RCC 7860 (cell line): Measurements from ENCODE around the gene PLEKHA7.

Experiments used
- DNase-seq: peaks from one replicate; pipeline ENCODE4 v3.0.0-alpha.2; 2015; ENCODE audit warnings: low spot score
- FAIRE-seq: peaks from 2 replicates; lab custom pipeline; 2012; peaks lifted over from hg19 to GRCh38; lab: Jason Lieb, UNC

Gene PLEKHA7

GRCh38 chr11:16854979-16855378 is 159.2 kb downstream of the PLEKHA7 start:
- FAIRE-seq = no peak
- DNase-seq = no peak

DNA sequence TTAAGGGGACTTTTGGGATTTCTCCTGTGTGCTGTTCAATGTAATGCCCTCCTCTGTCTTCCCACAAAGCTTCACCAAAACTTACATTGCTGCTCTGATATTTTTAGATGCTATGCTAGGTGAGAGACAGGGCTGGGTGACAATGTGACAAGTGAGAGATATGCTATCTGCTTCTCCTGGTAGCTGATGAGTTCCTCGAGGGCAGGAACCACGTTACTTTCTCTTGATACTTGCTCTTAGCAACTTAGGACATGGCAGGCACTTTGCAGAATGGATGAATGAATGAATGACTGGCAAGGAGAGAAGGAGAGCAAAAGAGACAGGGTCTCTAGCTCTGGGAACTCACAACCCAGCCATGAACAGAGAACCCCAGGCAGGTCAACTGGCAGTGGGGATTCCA is 160.4 kb downstream of the PLEKHA7 start:
- DNase-seq (no peak), FAIRE-seq (no peak)

DNA sequence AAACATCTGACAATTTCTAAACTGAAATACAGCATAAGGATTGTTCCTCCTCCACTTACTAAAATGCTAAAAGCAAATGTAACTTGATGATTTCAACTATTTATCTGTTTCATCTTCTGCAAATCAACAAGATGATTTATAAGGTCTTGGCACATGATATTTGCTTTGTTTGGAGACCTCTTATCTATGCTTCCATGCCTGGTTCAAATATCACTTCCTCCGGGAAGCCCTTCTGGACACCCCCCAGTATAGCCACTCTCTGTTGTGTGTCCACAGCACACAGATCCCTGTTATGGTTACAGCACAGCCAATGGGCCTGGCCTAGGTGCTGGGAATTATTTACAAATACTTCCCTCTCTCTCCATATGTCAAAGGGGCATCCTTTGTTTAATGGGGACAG is 160.9 kb downstream of the PLEKHA7 start:
- DNase-seq (no peak), FAIRE-seq (no peak)

GRCh38 chr11:16846305-16846704 is 167.9 kb downstream of the PLEKHA7 start:
- FAIRE-seq = no peak
- DNase-seq = no peak

DNA sequence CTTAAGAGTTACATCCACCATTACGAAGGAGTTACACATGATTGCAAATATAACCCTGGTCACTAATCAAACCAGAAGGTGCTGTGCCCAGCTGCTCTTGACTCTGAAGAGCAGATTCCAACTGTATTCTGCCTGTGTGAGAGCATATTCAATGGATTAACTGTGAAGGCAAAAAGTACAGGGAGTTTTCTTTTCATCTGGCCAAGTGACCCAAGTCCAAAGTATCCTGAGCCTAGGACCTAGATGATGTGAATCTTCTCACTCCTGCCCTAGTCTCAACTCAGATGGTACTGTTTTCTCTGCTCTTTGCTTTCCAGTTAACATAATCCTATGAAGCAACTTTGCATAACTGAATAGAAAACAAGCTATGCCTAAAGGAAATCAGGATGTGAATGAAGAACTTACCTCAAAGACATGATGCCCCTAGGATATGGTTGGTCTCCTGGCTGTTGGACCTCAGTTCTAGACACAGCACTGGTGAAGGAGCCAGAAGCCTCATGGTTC is 169.9 kb downstream of the PLEKHA7 start:
- no peak for FAIRE-seq
- no peak for DNase-seq

DNA sequence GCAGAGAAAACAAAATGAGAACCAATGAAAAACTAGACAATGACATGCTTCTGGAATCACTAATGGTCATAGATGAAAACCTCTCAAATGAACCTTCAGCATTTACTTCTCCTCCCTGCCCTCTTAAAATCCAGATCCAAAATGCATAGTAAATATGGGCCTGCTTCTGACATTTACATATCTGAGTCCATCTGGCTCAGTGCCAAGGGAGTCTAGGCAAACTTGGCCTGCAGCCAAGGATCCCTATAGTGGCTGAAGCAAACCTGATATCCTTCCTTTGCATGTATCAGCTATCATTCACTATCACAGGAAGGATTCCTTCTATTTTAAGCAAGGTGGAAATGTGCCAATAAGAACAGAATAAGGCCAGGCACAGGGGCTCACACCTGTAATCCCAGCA is 170.9 kb downstream of the PLEKHA7 start:
- FAIRE-seq (no peak), DNase-seq (no peak)

GRCh38 chr11:16841984-16842383 is 172.2 kb downstream of the PLEKHA7 start:
- FAIRE-seq = no peak
- no peak for DNase-seq

DNA sequence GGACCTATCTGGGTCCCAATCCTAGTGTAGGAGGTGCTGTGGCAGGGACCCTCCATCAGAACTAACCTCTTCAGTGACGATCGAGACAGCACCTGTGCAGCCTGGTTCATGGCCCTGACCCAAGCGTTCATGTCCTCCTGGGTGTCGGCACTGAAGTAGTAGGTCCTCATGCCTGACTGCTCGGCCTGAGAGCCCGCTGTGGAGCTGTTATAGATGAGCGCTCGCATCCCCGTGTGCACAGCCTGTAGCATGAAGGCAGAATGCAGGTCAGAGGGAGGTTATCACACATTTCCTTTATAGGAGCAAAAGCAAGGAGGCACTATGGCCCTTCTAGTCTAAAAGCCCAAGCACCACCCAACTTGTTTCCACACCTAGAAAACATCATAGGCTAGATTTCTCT is 172.7 kb downstream of the PLEKHA7 start:
- DNase-seq (no peak), FAIRE-seq (no peak)

GRCh38 chr11:16840951-16841350 is 173.3 kb downstream of the PLEKHA7 start:
- no peak for DNase-seq
- no peak for FAIRE-seq

- DNase-seq (no peak), FAIRE-seq (no peak)
These were observed 174.4 kb downstream of the PLEKHA7 start for GRCh38 chr11:16839821-16840220.

DNA sequence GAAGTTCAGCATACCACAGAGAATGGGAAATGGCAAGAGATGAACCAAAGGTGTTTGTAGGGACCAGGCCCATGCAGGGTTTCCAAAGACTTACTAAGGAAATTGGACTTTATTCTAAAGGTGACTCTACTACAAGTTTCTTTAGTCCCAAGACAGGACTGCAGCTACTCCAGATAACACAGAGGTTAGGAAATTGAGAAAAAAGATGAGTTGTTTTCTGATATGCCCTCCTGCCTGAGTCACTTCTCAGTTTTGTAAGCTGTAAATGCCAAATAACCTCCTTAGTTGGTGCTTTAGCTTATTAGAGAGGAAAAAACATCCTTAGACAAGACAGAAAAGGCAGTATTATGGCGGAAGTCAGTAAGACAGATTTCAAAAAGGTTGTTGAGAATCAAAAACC is 179.8 kb downstream of the PLEKHA7 start:
- FAIRE-seq (no peak), DNase-seq (no peak)

GRCh38 chr11:16833026-16833425 is 181.2 kb downstream of the PLEKHA7 start:
- FAIRE-seq = no peak

DNA sequence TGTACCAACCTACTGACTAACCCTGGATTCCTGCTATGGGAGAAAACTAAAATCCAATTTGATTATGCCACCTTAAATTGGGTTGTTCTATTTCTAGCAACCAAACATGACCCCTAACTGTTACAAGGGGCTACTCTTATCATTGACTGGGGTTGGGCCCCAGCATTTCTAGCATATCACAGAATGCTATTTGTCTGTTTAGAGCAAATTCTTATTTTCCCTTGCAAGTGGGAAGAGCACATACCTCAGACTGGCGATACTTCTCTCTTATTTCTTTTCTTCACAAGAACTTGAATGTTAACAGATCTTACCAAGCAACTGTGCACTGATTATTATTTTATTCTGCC is 182.0 kb downstream of the PLEKHA7 start:
- no peak for DNase-seq
- no peak for FAIRE-seq

More at GRCh38 chr11:16833026-16833425, 181.2 kb downstream of the PLEKHA7 start:
- DNase-seq = no peak

DNA sequence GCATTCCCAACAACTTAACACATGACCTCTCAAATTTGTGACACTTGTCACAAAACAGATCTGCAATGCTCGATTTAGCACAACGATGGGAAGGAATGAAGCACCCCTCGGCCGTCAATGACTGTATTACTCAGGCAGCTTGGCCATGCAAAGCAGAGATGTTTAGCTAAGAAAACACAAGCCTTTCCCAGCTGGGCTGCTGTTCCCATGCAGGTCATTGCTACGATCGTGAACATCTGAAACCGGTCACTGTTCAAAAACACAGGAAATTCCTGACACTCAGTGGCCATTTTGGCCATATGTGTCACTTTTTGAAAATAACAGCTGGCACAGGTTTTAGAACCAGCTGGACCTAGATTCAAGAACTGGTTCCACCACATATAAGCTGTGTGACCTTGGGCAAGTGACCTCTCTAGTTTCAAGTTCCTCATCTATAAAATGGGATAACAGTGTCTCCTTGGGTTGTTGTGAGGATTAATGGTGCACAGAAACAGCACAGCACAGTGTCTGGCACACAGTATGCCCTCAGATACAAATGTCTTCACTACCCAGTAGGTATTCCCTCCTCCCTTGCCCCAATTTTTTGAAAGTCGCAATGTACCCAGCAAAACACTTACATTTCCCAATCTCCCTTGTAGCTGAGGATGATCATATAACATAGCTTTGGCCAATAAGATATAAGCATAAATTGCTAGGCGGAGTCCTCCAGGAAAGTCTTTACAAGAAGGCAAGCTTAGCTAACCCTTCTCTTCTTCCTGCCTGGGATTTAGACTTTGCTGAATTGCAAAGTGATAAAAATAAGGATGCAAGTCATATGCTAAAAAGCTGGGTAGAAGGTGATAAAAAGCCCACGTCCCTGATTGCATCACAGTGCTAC is 182.7 kb downstream of the PLEKHA7 start:
- DNase-seq (no peak), FAIRE-seq (no peak)

DNA sequence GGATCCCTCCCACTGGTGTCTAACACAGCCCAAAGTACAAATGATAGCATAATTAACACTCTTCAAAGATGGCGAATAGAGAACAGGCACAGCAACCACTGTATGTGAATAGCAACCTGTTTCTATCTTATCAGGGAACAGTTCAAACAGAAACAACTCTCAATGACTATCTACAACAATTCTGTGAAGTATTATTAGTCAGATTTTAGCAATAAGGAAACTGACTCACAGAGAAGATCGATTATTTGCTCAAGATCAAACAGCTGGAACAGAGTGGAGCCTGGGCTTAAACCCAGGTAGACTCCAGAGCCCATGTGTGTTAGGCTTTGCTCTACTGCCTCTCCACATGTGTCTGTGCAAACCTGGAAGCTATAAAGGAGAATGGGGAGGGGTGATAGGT is 187.1 kb downstream of the PLEKHA7 start:
- no peak for FAIRE-seq
- DNase-seq = no peak

DNA sequence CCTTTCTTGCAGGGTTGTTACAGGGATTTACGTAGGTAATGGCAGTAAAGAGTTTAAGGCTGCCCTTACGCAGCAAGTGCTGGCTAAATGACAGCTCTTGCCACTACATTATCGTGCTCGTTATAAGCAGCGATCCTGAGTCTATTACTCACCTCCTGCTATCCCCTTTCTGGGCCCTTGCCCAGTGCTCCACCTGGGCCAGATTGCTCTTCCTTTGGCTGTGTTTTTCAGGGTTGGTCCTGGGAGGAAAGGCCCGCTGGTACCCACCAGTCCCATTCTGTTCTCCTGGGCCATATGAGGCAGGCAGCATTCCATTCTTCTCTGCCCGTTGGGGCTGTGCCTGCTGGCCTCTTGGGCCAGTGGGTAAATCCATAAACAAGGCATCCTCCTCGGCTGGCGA is 188.2 kb downstream of the PLEKHA7 start:
- DNase-seq (no peak), FAIRE-seq (no peak)

GRCh38 chr11:16825101-16825500 is 189.1 kb downstream of the PLEKHA7 start:
- no peak for FAIRE-seq
- no peak for DNase-seq

- peak; percentile 4 for FAIRE-seq
- DNase-seq = peak; percentile 27
These were observed 193.7 kb downstream of the PLEKHA7 start for GRCh38 chr11:16820324-16821092.

- FAIRE-seq = no peak
- no peak for DNase-seq
These were observed 195.9 kb downstream of the PLEKHA7 start for GRCh38 chr11:16818284-16818683.

DNA sequence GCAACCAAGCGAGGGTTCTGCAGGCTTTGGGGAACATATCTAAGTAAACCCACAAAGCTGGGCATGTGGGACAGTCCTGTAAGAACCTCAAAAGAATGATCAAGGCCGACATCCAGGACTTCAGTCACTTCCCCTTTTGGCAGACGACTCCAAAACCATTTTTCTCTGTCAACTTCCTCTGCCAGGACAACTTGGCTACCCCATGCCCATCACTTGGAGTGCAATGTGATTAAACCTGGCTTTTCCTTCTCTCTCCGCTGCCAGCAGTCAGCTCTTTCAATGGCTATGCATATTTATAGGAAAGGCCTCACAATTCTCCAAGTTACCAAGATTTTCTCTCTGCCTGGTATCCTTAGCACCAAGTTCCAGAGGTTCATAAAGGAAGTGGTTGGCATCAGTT is 196.9 kb downstream of the PLEKHA7 start:
- no peak for DNase-seq
- FAIRE-seq = no peak

DNA sequence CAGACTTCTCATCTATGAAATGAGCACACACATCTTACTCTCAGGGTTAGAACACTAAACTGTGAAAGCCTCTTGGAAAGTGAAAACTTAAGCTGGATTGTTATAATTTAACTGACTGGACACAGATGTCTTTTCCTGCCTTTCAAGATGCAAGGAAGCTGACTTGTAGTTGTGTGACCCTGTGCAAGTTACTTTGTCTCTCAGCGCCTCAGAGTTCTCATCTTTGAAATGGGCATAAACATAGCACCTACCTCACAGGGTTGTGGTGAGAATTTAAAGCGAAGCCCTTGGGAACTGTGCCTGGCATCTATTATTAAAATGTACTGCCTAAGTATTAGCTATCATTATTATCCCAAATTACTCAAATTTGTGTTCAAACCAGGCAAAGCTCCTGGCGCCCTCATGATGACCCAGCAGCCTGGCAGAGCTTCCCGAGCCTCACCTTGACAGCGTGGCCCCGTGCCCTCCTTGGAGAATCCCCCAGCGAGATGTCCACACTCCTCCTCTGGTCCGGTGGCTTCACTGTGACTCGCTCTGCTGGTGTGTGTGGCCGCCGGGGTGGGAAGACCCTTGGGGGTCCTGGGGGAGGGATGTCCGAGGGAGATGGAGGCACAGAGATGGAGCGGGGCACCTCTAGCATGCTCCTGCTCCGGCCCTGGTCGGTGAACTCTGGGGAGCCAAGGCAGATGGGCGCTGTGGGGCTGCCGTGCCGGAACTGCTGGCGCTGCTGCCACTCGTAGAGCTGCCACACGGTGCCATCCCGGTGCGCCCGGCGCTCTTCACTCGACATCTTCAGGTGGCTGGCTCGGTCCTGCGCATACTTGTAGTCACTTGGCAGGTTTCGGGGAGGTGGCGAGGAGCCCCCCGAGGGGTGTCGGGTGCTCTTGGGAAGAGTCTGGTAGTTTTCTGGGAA is 197.6 kb downstream of the PLEKHA7 start:
- no peak for FAIRE-seq
- no peak for DNase-seq
